MCF 10A (cell line): ENCODE data around the gene ZBTB7C. TPM values are rescaled to one million over a fixed set of nuclear protein-coding genes. Genes with fewer than 3 reads are reported as not detected.

Experiments used
- BruUV-seq: library from RNA; stranded (reverse); fragments of 400-500 nt; replicated peaks from 2 replicates; lab custom pipeline; 2021; lab: Mats Ljungman, UMichigan
- CTCF ChIA-PET: fragments of 300-600 bp; sonication (Branson Sonifier 250); formaldehyde crosslinking; extraction: SDS; loops from one replicate; lab custom pipeline; 2021; ENCODE audit warnings: antibody characterized with exemption, inconsistent platforms; lab: Yijun Ruan, JAX
- POLR2A ChIA-PET: fragments of 300-600, 350-650 bp; sonication (Branson Sonifier 250); formaldehyde crosslinking; extraction: SDS; loops from one replicate; lab custom pipeline; 2020; ENCODE audit warnings: antibody characterized with exemption, inconsistent platforms; lab: Yijun Ruan, JAX
- DNase-seq: peaks from one replicate; pipeline ENCODE4 v3.0.0-alpha.2; 2018; ENCODE audit not compliant: unreplicated experiment
- H3K27ac Mint-ChIP-seq: one replicate; pipeline ENCODE4 v1.8.0; 2022; ENCODE audit warnings: mild to moderate bottlenecking, low read depth, mixed read lengths; ENCODE audit not compliant: unreplicated experiment
- H3K27me3 Mint-ChIP-seq: one replicate; pipeline ENCODE4 v1.8.0; 2022; ENCODE audit warnings: mixed read lengths; ENCODE audit not compliant: insufficient read depth, unreplicated experiment
- H3K36me3 Mint-ChIP-seq: one replicate; pipeline ENCODE4 v1.8.0; 2022; ENCODE audit warnings: mild to moderate bottlenecking, moderate library complexity, mixed read lengths; ENCODE audit not compliant: insufficient read depth, unreplicated experiment
- H3K4me1 Mint-ChIP-seq: one replicate; pipeline ENCODE4 v1.8.0; 2022; ENCODE audit warnings: mixed read lengths; ENCODE audit not compliant: insufficient read depth, unreplicated experiment
- H3K4me3 Mint-ChIP-seq: one replicate; pipeline ENCODE4 v1.8.0; 2022; ENCODE audit warnings: mild to moderate bottlenecking, moderate library complexity, mixed read lengths; ENCODE audit not compliant: unreplicated experiment
- H3K9me3 Mint-ChIP-seq: one replicate; pipeline ENCODE4 v1.8.0; 2022; ENCODE audit warnings: mixed read lengths; ENCODE audit not compliant: unreplicated experiment
- intact Hi-C: fragments of 100-400 bp; cut with micrococcal nuclease; formaldehyde crosslinking; loops from 2 replicates; pipeline ENCODE4 v1.14.1; 2022
- total RNA-seq: library from RNA; stranded (reverse); gene quantifications from 2 replicates; pipeline ENCODE4 v1.2.3, GENCODE V29; 2022
- TF ChIP-seq, protein P1 (sequence below): fragments of 200-600 bp; IDR thresholded peaks from one replicate; pipeline ENCODE4 v1.8.0; 2022; ENCODE audit warnings: antibody characterized with exemption, mild to moderate bottlenecking; ENCODE audit not compliant: unreplicated experiment

ZBTB7C gene
- total RNA-seq, 1 experiment from 2014 or later, result 0.42 TPM

DNA sequence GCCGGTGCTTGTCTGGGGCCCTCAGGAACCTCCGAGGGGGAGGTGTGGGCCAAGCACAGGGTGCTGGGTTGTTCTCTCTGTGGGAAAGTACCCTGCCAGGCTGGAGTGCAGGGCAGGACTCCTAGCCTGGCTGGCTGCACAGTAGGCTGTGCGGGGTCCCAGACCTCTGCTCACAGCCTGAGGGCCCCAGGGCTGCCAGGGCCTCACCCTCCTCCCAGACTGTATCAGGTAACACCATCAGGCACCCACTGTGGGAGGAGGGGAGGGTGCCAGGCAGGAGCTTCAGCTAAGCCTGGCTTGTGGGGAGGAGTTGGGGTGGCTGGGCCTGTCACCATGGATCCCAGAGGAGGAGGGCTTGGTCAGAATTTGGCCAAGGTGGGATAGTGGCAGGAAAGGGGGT is 266.8 kb downstream of the ZBTB7C start:
- H3K9me3 Mint-ChIP-seq, result no peaks in the 10 kb centered on the region
- POLR2A ChIA-PET, result no interaction called here
- H3K4me3 Mint-ChIP-seq, result no peak overlapping the region
- H3K4me1 Mint-ChIP-seq, result peaks cover 27% of the 10 kb centered on the region
- H3K27me3 Mint-ChIP-seq, result no peaks in the 10 kb centered on the region
- TF ChIP-seq, protein P1, sequence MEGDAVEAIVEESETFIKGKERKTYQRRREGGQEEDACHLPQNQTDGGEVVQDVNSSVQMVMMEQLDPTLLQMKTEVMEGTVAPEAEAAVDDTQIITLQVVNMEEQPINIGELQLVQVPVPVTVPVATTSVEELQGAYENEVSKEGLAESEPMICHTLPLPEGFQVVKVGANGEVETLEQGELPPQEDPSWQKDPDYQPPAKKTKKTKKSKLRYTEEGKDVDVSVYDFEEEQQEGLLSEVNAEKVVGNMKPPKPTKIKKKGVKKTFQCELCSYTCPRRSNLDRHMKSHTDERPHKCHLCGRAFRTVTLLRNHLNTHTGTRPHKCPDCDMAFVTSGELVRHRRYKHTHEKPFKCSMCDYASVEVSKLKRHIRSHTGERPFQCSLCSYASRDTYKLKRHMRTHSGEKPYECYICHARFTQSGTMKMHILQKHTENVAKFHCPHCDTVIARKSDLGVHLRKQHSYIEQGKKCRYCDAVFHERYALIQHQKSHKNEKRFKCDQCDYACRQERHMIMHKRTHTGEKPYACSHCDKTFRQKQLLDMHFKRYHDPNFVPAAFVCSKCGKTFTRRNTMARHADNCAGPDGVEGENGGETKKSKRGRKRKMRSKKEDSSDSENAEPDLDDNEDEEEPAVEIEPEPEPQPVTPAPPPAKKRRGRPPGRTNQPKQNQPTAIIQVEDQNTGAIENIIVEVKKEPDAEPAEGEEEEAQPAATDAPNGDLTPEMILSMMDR, result no peak
- no peak overlapping the region for H3K27ac Mint-ChIP-seq
- no TSS peak for BruUV-seq
- CTCF ChIA-PET, result no interaction called here
- DNase-seq, result no peak
- intact Hi-C loops, result no loop called here
- H3K36me3 Mint-ChIP-seq, result no peaks in the 10 kb centered on the region

DNA sequence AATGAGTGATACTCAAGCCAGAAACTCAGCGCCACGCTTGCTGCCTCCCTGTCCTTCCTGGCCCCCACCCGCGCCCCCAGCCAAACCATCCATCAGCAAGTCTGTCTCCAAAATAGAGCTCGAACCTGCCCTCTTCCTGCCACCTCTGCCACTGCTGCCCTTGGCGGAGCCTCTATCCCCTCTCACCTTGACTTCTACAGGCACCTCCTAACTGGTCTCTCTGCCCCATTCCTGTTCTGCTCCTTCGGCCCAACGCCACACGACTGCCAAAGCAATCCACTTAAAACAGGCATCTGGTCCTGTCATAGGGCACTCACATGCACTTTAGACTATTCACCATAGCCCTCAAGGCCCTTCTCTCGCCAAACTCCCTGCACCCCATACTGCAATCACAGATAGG is 268.5 kb downstream of the ZBTB7C start:
- Mint-ChIP-seq H3K36me3 (no peaks in the 10 kb centered on the region), H3K4me3 (no peak overlapping the region), H3K27ac (no peak overlapping the region), H3K27me3 (no peaks in the 10 kb centered on the region), H3K4me1 (peaks cover 27% of the 10 kb centered on the region), H3K9me3 (no peaks in the 10 kb centered on the region)
- POLR2A ChIA-PET, result interaction anchor here (2.0 to 2.4 kb wide), 2 partner anchors 13 to 17 kb away, joined by 5 to 7 read pairs; no protein-coding TSS in a partner anchor
- BruUV-seq, result no TSS peak
- TF ChIP-seq, protein P1, result no peak
- CTCF ChIA-PET, result interaction anchor here (0.7 to 0.8 kb wide), 2 partner anchors 270 to 271 kb away, joined by 3 to 4 read pairs; no protein-coding TSS in a partner anchor
- intact Hi-C loops, result no loop called here
- DNase-seq, result no peak

- DNase-seq, result peak; percentile 85
- CTCF ChIA-PET, result interaction anchor here (0.6 to 0.9 kb wide), 3 partner anchors 98 to 269 kb away, joined by 3 to 6 read pairs (median 4); no protein-coding TSS in a partner anchor
These were observed 269.5 kb downstream of the ZBTB7C start for GRCh38 chr18:48139431-48140347.

More at GRCh38 chr18:48139431-48140347, 269.5 kb downstream of the ZBTB7C start:
- Mint-ChIP-seq H3K27me3 (no peaks in the 10 kb centered on the region), H3K9me3 (no peaks in the 10 kb centered on the region), H3K36me3 (no peaks in the 10 kb centered on the region), H3K4me1 (peaks cover 32% of the 10 kb centered on the region), H3K27ac (no peak overlapping the region), H3K4me3 (no peak overlapping the region)
- BruUV-seq, result no TSS peak
- intact Hi-C loops, result no loop called here
- TF ChIP-seq, protein P1, result no peak
- POLR2A ChIA-PET, result interaction anchor here (0.6 to 2.4 kb wide), 4 partner anchors 13 to 209 kb away, joined by 3 to 7 read pairs (median 4); no protein-coding TSS in a partner anchor
